ENCODE results near the gene BCAR3.
A peak's percentile ranks its signal among the peaks of the same experiment; 100 is the strongest.
"Not testable (repeated sequence)": the region's sequence is repeated elsewhere in the genome, so short reads cannot be mapped to it uniquely, and the experiment has no call there.

Gene BCAR3

DNA sequence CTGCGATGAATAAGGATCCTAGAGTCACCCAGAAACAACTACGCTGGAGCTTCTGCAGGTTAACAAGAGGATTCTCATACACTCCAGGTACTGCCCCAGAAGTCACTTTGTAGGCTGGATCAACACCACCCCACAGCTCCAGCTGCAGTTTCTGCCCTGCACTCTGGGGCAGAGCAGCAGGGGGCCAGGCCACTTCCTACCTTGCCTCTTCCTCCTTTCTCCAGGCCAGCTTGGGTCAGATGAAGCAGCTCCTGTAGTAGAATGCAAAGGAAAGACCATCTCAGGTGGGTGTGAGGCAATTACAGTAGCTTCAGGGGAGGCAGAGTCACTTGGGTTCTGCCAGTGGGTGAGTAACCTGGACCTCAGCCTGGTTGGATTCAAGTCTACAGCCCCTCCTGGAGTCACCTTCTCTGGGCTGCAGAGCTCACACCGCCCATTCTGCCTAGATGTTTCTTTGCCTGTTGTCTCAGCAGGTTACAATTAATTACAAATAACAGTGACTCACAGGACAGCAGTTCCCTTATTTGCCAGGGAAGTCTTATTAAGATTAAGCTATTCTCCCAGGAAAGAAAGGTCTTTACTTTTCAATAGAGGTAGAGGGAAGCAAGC lies 24.4 kb upstream of the BCAR3 start:
- no peak for DNase-seq (ENCODE audit: low read depth in 2 of 2)

DNA sequence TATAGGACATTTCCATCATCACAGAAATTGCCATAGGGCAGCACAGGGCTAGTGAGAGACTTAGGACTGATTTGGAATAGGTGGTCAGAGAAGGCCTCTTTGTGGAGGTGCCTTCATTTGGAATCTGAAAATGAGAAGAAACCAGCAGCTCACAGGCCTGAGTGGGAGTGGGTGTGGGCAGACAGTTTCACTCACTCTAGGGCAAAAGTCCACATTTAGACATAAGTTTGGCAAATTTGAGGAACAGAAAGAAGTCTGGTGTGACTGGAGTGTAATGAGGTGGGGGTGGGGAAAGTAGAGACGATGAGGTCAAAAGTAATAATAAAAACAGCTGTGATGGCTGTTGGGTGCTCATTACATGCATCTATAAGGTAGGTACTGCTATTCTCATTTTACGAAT lies 22.4 kb upstream of the BCAR3 start:
- no peak for DNase-seq (ENCODE audit: low read depth in 2 of 2)

DNA sequence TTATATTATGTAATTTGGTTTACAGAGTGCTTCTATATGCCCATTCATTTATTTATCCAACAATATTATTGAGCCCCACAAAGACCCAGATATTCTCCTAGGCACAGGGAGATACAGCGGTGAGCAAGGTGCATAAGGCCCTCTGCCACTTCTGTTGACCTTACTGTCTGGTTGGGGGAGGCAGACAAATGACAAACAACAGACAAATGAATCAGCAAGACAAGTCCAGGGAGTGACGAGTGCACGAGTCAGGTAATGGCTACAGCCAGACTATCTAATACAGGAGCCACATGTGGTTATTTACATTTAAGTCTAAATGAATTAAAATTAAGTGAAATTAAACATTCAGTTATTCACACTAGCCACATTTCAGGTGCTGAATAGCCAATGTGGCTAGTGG lies 22.0 kb upstream of the BCAR3 start:
- no peak for DNase-seq (ENCODE audit: low read depth in 2 of 2)

DNA sequence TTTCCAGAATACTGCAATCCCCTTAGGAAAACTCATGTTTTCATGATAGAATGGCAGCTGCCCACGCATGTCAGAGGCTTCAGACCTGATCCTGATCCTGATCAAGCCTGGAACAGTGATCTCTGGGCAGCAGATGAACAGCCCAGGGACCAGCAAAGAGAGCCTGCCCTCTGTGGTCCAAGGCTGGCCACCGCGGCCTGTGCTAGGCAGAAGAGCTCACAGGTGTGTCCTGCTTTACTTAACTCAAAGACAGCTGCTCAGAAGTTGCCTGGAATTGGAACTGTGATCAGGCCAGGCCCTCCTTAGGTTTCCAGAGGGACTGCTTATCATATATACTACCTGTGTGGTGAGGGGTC lies 21.2 kb upstream of the BCAR3 start:
- DNase-seq (ENCODE audit: low read depth in 2 of 2), result no peak

DNA sequence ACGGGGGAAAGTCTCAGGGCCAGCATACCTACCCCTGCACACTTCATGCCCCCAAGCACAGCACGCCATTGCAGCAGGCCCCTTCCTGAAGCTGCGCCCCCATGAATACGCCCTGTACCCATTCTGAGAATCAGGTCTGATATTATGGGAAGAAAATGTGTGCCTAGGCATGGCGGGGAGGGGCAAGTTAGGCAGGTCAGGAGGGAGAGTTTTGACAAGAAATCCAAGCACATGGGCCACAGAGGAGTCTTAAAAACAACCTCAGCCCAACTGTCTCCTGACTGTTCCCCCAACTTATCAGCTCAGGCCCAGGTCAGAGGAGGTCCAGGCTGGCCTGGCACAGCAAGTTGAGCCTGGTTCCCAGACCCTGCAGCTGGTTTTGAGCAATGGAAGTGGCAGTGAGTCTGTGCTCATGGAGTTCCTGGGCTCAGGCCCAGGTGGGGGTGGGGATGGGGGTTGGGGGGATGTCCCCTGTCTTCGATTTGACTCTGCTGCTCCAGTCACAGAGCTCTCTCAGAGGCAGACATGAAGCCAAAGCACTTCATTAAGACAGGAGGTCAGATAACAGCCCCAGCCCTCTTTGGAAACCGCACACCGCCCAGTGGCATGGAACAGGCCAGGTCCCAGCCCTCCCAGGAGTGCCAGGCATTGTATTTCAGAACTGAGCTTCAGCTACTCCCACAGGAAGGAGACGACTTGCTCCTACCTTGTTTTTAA lies 20.6 kb upstream of the BCAR3 start:
- DNase-seq (ENCODE audit: low read depth in 2 of 2), result no peak

DNA sequence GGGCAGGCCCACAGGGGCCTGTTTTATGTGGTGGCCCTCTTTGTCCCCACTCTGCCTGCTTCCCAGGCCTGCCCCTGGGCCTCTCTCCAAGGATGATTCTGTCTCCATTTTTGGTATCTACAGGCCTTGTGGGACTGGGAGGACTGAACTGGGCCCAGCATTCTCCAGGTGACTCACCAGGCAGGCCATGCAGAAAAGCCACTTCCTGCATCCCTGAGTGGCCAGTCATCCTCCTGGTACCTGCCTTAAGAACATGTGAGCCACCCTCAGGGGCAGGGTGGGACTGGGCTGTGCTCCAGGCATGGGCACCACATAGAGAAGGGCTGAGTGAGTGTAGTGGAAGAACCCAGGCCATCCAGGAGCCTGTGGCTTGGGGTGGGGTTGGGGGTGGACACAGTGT lies 20.0 kb upstream of the BCAR3 start:
- DNase-seq (ENCODE audit: low read depth in 2 of 2), result no peak

DNA sequence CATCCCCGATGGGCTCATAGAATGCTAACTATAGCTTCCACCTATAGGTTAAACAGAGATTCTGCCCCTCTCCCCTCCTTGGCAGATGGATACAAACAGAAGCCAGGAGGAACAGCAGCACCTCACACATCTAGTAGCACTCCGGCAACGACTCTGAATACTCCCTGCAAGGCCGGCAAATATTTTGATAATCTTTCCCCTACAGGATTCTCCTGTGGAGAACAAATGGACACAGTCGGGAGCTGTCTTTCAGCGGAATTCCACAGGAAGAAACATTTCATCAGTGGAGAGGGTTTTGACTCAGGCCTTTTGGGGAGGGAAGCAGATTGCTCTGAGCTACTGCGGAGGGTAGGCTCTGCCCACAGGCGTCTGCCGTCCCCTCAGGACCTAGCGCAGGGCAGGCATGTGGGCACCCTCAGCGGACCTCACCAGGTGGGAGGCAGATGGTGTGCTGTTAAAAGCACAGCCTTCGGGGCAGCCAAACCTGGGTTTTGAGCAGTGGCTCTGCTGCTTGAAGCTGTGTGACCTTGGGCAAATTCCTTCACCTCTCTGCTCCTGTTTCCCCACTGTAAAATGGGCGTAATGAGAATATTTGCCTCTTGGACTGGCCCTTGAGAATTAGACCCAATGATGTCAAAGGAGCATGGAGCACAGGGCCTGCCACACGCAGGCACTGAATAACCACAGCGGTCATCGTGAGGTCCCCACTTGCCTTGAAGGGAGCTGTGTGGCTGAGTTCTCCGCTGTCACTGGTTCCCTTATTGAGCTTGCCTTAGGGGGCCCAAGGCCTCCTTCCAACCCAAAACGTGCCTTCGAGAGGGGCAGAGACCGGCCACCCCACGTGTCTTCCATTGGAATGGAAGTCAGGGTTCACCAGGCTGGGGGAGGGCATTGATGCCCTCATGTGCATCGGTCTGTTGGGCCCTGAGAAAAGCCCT lies 19.2 kb upstream of the BCAR3 start:
- no peak for DNase-seq (ENCODE audit: low read depth in 2 of 2)

DNA sequence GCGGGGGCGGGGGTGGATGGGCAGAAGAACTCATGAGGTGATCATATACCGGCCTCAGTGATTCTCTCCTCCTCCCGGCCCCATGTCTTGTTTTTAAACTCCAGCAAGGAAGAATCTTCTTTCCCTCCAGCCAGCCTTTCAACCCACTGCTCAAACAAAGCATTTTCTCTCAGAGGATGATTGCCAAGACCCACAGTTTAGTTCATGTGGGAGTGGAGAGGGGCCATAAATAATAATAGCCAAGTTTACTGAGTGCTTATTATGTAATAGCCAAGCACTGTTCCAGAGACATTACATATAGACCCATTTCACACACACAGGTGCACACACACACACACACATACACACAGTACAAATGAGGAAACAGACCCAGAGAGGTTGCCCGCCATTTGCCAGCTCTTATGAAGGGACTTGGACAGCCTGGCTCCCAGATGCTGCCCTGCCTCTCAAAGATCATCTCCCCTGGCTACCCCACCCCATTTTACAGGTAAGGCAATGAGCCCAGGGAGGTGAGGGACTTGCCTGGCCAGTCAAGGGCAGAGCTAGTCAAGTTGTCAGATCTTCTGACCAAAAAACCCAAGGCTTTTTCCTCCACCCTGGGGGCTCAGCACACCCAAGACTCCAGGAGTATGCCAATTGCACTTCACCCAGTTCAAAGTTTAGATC lies 18.0 kb upstream of the BCAR3 start:
- DNase-seq (ENCODE audit: low read depth in 2 of 2), result no peak

DNA sequence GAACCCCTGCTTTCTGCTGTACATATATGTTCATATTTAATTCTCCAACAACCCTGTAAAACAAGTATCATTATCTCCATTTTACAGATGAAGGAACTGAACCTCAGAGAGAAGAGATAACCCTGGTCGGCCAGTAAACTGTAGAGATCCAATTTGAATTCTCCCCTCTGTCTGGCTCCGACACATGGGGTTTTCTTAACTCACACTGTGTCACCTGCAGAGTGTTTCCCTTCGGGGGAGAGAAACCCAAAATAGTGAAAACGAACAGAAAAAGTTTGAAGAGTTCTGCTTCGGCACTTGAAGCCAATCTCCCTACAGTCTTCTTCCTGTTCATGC lies 17.4 kb upstream of the BCAR3 start:
- DNase-seq (ENCODE audit: low read depth in 2 of 2), result no peak

DNA sequence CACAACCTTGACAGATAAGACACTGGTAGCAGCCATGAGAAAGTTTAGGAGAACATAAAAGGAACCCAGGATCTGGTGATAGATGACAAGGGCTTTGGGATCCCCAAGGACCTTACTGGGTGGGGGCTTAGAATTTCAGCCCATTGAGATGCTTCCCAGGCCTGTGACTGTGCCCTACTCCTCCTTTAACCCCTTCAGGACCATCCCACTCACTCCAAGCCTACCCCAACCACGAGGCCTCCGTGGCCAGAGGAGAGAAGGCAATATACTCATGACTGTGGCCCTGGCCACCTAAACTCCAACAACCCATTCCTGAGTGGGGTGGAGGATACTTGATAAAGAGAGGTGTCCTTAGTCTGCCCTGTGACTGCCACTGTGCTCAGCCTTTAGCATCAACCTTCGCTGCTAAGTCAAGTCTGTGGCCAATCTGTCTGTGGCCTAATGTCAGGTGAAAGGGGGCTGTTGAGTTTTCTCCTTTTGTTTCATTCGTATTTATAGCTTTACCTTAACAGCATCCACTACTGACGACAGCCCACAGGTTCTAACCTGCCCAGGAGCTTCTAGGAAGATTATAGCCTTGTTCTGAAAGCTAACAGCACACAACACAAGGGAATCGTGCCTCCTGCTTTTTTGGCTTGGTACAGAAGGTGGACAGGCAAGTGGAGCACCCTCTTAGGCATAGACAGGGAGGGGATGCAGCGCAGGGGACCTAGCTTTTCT lies 16.9 kb upstream of the BCAR3 start:
- no peak for DNase-seq (ENCODE audit: low read depth in 2 of 2)

DNA sequence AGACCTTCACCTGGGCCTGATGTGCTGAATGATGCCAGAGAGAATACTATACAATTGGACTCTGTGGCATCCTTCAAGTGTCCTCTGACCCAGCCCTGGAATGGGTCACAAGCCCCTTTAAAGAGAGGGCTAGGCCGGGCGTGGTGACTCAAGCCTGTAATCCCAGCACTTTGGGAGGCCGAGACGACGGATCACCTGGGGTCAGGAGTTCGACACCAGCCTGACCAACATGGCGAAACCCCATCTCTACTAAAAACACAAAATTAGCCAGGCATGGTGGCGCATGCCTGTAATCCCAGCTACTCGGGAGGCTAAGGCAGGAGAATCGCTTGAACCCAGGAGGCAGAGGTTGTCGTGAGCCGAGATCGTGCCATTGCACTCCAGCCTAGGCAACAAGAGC lies 15.9 kb upstream of the BCAR3 start:
- not testable (repeated sequence) for DNase-seq (ENCODE audit: low read depth in 2 of 2)

DNA sequence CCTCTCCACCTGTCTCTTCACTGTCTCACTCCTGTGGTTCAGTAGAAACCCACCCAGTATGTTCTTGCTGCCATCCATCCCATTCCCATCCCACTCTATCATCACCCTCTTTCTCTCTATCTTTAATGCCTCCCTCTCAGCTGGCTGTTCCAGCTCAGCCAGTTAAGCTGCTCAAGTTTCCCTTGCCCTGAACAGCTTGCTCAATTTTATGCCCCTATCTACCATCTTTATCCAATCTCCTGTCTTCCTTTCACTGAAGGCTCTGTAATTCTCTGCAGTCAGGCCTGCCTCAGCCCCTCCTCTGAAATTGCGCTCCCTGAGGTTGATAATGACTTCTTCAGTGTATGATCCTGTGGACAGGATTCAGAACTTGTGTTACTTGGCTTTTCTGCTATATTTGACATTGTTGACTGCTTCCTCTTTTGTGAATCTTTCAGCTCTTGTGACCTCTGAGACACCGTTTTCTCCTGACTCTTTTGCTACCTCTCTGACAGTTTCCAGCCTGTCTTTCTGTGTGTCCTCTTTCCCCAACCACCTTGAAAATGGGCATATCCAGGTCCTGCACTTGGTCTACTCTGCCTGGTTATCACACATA lies 13.9 kb upstream of the BCAR3 start:
- DNase-seq (ENCODE audit: low read depth in 2 of 2), result no peak

DNA sequence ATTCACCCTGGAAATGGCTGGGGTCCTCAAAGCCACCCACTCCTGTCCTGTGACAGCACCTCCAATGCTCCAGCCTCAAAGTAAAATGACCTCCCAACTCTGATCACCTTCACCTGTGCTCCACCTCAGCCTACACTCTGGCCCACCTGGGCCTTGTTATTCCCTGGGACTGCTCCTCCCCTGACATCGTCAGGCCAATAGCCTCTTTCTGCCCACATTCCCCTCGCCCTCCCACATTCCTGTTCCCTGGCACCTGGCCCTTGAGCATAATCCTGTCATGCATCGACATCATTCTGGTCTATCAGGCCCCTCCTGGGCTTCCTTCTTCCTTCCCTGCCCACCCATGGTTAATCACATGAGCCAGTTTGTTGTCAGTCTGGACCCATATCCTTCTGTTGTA lies 13.2 kb upstream of the BCAR3 start:
- DNase-seq (ENCODE audit: low read depth in 2 of 2), result no peak

DNA sequence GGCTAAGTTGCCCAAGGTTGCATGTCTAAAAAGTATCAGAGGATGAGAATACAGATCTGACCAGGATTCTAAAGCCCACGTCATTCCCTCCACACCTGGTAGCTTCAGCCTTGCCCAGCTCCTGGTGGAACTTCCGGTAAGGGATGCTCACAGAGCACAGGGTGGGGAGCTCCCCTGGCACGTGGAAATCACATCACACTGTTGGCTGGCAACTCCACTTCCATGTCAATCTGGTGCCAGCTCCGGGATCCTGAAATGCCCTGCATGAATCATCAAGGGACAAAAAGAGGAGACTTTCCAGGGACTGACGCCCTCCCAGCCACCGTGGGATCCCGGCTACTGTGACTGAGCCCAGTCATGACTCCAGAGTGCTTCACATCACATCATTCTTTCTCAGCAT lies 12.4 kb upstream of the BCAR3 start:
- no peak for DNase-seq (ENCODE audit: low read depth in 2 of 2)

DNA sequence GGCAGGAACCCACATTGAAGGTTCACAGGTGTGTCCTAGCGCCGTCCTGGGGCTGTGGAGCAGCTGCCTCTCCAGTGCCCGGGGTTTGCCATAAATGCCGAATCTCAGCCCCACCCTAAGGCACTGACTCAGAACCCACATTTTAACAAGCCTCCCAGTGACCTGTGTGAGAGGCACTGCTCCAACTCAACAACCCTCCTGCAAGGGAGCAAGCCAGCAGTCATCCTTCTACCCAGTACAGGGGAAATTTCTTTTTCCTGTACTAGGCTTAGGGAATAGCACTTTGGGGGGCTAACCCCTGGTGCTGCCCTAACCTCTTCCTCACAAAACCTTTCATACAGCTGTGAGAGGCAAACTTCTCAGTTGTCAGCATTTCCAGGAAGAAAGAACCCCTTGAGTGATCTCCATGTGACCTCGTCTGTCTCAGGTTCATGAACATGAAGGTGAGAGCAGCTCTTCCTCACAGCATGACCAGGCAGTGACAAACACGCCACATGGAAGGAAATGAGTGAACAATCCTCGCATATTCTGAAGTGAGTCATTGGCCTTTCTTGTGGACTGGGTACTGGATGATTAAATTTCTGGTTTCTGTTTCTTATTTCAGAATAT lies 11.4 kb upstream of the BCAR3 start:
- peak; percentile 50 to 57 for DNase-seq (ENCODE audit: low read depth in 2 of 2)

DNA sequence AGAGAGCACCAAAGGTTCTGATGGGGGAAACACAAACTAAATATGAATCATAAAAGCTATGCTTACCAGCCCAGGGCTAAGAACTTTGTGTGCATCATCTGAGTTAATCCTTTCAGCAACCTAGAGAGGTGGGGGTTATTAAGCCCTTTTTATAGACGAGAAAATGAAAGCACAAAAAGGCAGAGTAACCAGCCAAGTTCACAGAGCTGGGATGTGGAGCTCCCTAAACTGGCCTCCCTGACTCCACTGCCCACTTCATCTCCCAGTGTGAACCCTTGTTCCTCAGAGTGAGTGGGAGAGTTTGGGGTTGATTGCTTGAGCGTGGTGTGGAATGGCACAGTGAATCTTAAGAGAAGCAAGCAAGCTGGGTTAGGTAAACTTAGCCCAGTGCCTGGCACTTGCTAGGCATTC lies 10.8 kb upstream of the BCAR3 start:
- no peak for DNase-seq (ENCODE audit: low read depth in 2 of 2)

DNA sequence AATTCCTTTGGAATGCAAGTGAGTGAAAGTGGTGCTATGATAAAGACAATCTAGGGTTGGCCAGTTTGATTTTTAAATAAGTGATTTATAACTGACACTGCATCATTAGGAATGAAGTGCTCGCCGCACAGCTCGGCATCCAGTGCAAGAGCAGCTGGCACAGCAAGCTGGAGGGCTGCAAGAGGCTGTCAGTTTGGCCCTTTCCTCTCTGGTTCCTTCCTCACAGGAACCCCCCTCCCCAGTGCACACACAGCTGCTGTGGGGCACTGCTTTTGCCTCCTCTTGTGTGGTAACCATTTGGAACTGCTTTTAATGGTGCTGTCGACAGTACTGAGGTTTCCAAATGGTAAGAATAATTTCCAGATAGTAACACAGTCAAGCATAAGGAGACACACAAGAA lies 10.4 kb upstream of the BCAR3 start:
- no peak for DNase-seq (ENCODE audit: low read depth in 2 of 2)

DNA sequence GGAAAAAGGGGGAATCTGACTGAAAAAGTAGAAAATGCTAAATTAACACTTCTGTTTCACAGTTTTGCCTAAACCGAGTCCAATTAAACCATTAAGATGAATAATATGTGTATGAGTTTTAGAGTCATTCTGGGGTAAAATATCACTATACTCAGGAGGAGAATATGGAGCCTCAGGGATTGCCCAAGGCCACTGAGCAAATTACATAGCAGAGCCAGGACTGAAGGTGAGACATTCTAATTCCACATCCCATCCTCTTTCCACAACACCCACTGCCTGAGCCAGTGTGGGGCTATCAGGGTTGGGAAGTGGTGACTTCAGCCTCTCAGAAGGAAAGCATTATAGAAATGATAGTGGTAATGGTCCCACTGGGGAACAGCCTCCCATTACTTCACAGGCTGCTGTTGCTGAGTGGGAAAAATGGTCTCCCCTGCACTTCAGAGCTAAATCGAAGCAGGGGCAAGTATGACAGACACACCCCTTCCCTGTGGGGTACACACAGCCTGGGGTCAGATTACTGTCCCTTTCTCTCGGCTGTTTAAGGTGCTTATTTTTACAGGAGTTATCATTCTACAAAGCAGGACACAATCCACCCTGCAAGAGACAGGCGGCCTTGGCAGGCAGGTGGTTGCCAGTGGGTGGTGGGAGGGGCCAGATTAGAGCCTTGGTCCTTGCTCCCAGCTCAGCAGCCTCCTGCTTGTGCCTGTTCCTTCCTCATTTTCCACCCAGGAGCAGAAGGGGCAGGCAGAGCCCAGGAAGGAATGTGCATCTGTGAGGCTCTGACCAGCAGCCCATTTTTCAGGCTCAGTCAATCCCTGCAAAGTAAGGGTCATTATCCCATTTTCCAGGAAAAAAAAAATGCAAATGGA lies 9.5 kb upstream of the BCAR3 start:
- no peak for DNase-seq (ENCODE audit: low read depth in 2 of 2)

DNA sequence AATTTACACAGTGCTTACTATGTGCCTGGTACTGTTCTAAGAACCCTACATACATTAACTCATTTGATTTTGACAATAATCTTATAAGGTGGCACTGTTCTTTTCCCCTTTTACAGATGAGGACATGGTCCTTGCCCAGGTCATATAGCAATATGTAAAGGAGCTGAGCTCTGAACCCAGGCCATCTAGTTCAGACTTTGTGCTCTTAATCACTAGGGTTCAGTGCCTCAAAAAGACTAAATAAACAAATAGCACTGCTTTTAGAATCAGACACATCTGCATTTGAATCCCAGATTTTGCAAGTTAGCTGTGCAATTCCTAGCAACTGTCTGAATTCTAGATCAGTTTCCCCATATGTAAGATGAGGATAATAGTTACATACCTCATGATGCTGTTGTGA lies 8.7 kb upstream of the BCAR3 start:
- DNase-seq (ENCODE audit: low read depth in 2 of 2), result no peak

Measured in stimulated activated CD4-positive, alpha-beta T cell treated with anti-CD3 and anti-CD28 coated beads, Interleukin-15, amount 100 ng/mL, for 48 hours (primary cell).